Astrocyte (in vitro differentiated cells and primary cell): ENCODE measurements around the gene BCL11B. TPM values are rescaled to one million over a fixed set of nuclear protein-coding genes. Genes with fewer than 3 reads are reported as not detected.

Experiments used
- DNase-seq: peaks from one replicate; pipeline ENCODE4 v3.0.0-alpha.2; 2010; ENCODE audit warnings: low read depth
- FAIRE-seq: peaks from 2 replicates; lab custom pipeline; 2011; peaks lifted over from hg19 to GRCh38; lab: Jason Lieb, UNC
- H2AFZ ChIP-seq: 2 replicates; pipeline ENCODE4 v1.6.0; 2012; ENCODE audit warnings: low read depth, low read length, inconsistent platforms
- H3K27ac ChIP-seq: 2 replicates; pipeline ENCODE4 v1.5.1; 2011; ENCODE audit warnings: low read depth, low read length, inconsistent platforms
- H3K27me3 ChIP-seq: 2 replicates; pipeline ENCODE4 v1.6.0; 2011; ENCODE audit warnings: low read length, inconsistent platforms; ENCODE audit not compliant: insufficient read depth
- H3K36me3 ChIP-seq: 2 replicates; pipeline ENCODE4 v1.5.1; 2011; ENCODE audit warnings: low read length, inconsistent platforms; ENCODE audit not compliant: insufficient read depth
- H3K4me1 ChIP-seq: 2 replicates; pipeline ENCODE4 v1.5.1; 2011; ENCODE audit warnings: low read length, inconsistent platforms; ENCODE audit not compliant: insufficient read depth
- H3K4me2 ChIP-seq: 2 replicates; pipeline ENCODE4 v1.6.0; 2012; ENCODE audit warnings: low read length, inconsistent platforms
- H3K4me3 ChIP-seq: 2 replicates; pipeline ENCODE4 v1.5.1; 2011; ENCODE audit warnings: low read depth, mild to moderate bottlenecking, low read length, inconsistent platforms; ENCODE audit not compliant: insufficient read depth
- H3K79me2 ChIP-seq: 2 replicates; pipeline ENCODE4 v1.6.0; 2012; ENCODE audit warnings: mild to moderate bottlenecking, low read length, inconsistent platforms; ENCODE audit not compliant: insufficient read depth
- H3K9ac ChIP-seq: 2 replicates; pipeline ENCODE4 v1.6.0; 2012; ENCODE audit warnings: mild to moderate bottlenecking, low read length, inconsistent platforms
- H3K9me3 ChIP-seq: 2 replicates; pipeline ENCODE4 v1.5.1; 2012; ENCODE audit warnings: low read depth, mild to moderate bottlenecking, low read length, inconsistent platforms; ENCODE audit not compliant: insufficient read depth
- H4K20me1 ChIP-seq: 2 replicates; pipeline ENCODE4 v1.6.0; 2012; ENCODE audit warnings: low read length, inconsistent platforms; ENCODE audit not compliant: insufficient read depth
- H3K27ac Mint-ChIP-seq: one replicate; pipeline ENCODE4 v1.8.0; 2021; ENCODE audit warnings: mild to moderate bottlenecking, mixed read lengths; ENCODE audit not compliant: unreplicated experiment
- H3K27me3 Mint-ChIP-seq: one replicate; pipeline ENCODE4 v1.8.0; 2021; ENCODE audit warnings: low read depth, mixed read lengths; ENCODE audit not compliant: unreplicated experiment
- H3K36me3 Mint-ChIP-seq: one replicate; pipeline ENCODE4 v1.8.0; 2021; ENCODE audit warnings: low read depth, mixed read lengths; ENCODE audit not compliant: unreplicated experiment
- H3K4me1 Mint-ChIP-seq: one replicate; pipeline ENCODE4 v1.8.0; 2021; ENCODE audit warnings: low read depth, mixed read lengths; ENCODE audit not compliant: unreplicated experiment
- H3K4me3 Mint-ChIP-seq: one replicate; pipeline ENCODE4 v1.8.0; 2021; ENCODE audit warnings: mild to moderate bottlenecking, moderate library complexity, mixed read lengths; ENCODE audit not compliant: unreplicated experiment
- H3K9me3 Mint-ChIP-seq: one replicate; pipeline ENCODE4 v1.8.0; 2021; ENCODE audit warnings: mild to moderate bottlenecking, mixed read lengths; ENCODE audit not compliant: unreplicated experiment
- CTCF ChIP-seq: IDR thresholded peaks from 2 replicates; pipeline ENCODE4 v1.5.1; 2011; ENCODE audit warnings: low read depth, mild to moderate bottlenecking, inconsistent platforms, low read length, moderate library complexity; ENCODE audit not compliant: insufficient read depth
- EZH2 ChIP-seq: IDR thresholded peaks from 2 replicates; pipeline ENCODE4 v1.6.1; 2012; ENCODE audit warnings: mild to moderate bottlenecking, low read length, inconsistent platforms; ENCODE audit not compliant: insufficient read depth
- total RNA-seq: library from RNA; stranded (reverse); gene quantifications from 2 replicates; pipeline ENCODE4 v1.2.1, GENCODE V29; 2021

The BCL11B gene
- total RNA-seq, 1 donor from 2014 or later: 1.1 TPM

- Mint-ChIP-seq H3K27ac (no peak overlapping the region), H3K36me3 (no peaks in the 10 kb centered on the region), H3K9me3 (no peaks in the 10 kb centered on the region), H3K4me3 (no peak overlapping the region), H3K27me3 (no peaks in the 10 kb centered on the region), H3K4me1 (no peaks in the 10 kb centered on the region)
- Histone ChIP-seq H3K4me3 (no peak overlapping the region), H4K20me1 (no peaks in the 10 kb centered on the region), H3K79me2 (no peaks in the 10 kb centered on the region), H3K9me3 (no peaks in the 10 kb centered on the region), H3K4me2 (no peak overlapping the region), H3K27me3 (no peaks in the 10 kb centered on the region), H3K9ac (no peak overlapping the region), H3K36me3 (no peaks in the 10 kb centered on the region), H3K4me1 (no peaks in the 10 kb centered on the region), H3K27ac (no peak overlapping the region), H2AFZ (no peak overlapping the region)
- FAIRE-seq (no peak), DNase-seq (no peak)
- TF ChIP-seq EZH2 (no peak), CTCF (no peak)
These were observed 94.8 kb downstream of the BCL11B start for GRCh38 chr14:99177046-99177655.

- H3K27me3 ChIP-seq: no peaks in the 10 kb centered on the region
- FAIRE-seq (no peak), DNase-seq (no peak)
- H3K4me1 ChIP-seq: no peaks in the 10 kb centered on the region
- H3K9me3 ChIP-seq: no peaks in the 10 kb centered on the region
- Mint-ChIP-seq H3K27ac (no peak overlapping the region), H3K4me3 (no peak overlapping the region), H3K36me3 (no peaks in the 10 kb centered on the region), H3K9me3 (no peaks in the 10 kb centered on the region), H3K27me3 (no peaks in the 10 kb centered on the region), H3K4me1 (no peaks in the 10 kb centered on the region)
- TF ChIP-seq EZH2 (no peak), CTCF (no peak)
- no peak overlapping the region for H3K4me2 ChIP-seq
- H4K20me1 ChIP-seq: no peaks in the 10 kb centered on the region
- H3K4me3 ChIP-seq: no peak overlapping the region
- H3K27ac ChIP-seq: no peak overlapping the region
- H2AFZ ChIP-seq: no peak overlapping the region
- H3K36me3 ChIP-seq: no peaks in the 10 kb centered on the region
- no peak overlapping the region for H3K9ac ChIP-seq
- H3K79me2 ChIP-seq: no peaks in the 10 kb centered on the region
These were observed 95.6 kb downstream of the BCL11B start for GRCh38 chr14:99176156-99176945.
